CD14-positive monocyte (primary cell): ENCODE results near the gene JAK2. TPM values are rescaled to one million over a fixed set of nuclear protein-coding genes. Genes with fewer than 3 reads are reported as not detected.

Source experiments
- DNase-seq, 3 donors: peaks; one replicate each; pipeline ENCODE4 v3.0.0-alpha.2; 2011 to 2022
- H2AFZ ChIP-seq: 2 replicates; pipeline ENCODE4 v1.6.0; 2012; ENCODE audit warnings: mild to moderate bottlenecking, low read depth, low read length, inconsistent platforms; ENCODE audit not compliant: insufficient read depth, poor library complexity, severe bottlenecking
- H3K27ac ChIP-seq, 2 donors: 1 replicate in 1 of 2; 2 replicates in 1 of 2; pipeline ENCODE4 v1.5.1; 2012 to 2013; ENCODE audit warnings: low read length in 2 of 2, control low read depth in 1 of 2, inconsistent platforms in 1 of 2, low read depth in 1 of 2, mild to moderate bottlenecking in 1 of 2
- H3K27me3 ChIP-seq, 2 donors: one replicate each; pipeline versions ENCODE4 v1.6.0 to v1.6.1; 2011 to 2013; ENCODE audit warnings: low read length in 2 of 2; ENCODE audit not compliant: control insufficient read depth in 2 of 2, insufficient read depth in 2 of 2
- H3K36me3 ChIP-seq, 2 donors: replicated peaks in 1 of 2; 1 replicate in 1 of 2; 2 replicates in 1 of 2; pipeline versions ENCODE4 v1.5.1 to v1.6.1; 2012 to 2013; ENCODE audit warnings: low read length in 2 of 2, control low read depth in 1 of 2, inconsistent platforms in 1 of 2, mild to moderate bottlenecking in 1 of 2; ENCODE audit not compliant: insufficient read depth in 2 of 2, control insufficient read depth in 1 of 2
- H3K4me1 ChIP-seq, 2 donors: 1 replicate in 1 of 2; 2 replicates in 1 of 2; pipeline versions ENCODE4 v1.5.1 to v1.6.1; 2012 to 2013; ENCODE audit warnings: low read length in 2 of 2, control low read depth in 1 of 2, inconsistent platforms in 1 of 2, mild to moderate bottlenecking in 1 of 2, moderate library complexity in 1 of 2; ENCODE audit not compliant: insufficient read depth in 2 of 2, control insufficient read depth in 1 of 2
- H3K4me2 ChIP-seq: replicated peaks from 2 replicates; pipeline ENCODE3; 2012; ENCODE audit warnings: low read length, moderate library complexity, mild to moderate bottlenecking; ENCODE audit not compliant: poor library complexity, severe bottlenecking; ENCODE audit errors: extremely low read depth
- H3K4me3 ChIP-seq, 3 experiments: fragments of 200-600 bp in 1 of 3; sonication (generic) in 1 of 3; replicated peaks in 1 of 3; 1 replicate in 2 of 3; 2 replicates in 1 of 3; pipeline ENCODE4 v1.5.1; 2011 to 2013; ENCODE audit warnings: low read length in 3 of 3, mild to moderate bottlenecking in 3 of 3, control low read depth in 2 of 3, low read depth in 2 of 3, inconsistent platforms in 1 of 3, moderate library complexity in 1 of 3
- H3K79me2 ChIP-seq: 2 replicates; pipeline ENCODE4 v1.6.0; 2012; ENCODE audit warnings: mild to moderate bottlenecking, control low read depth, inconsistent platforms, low read length, moderate library complexity; ENCODE audit not compliant: insufficient read depth
- H3K9ac ChIP-seq: 2 replicates; pipeline ENCODE4 v1.6.0; 2017; ENCODE audit warnings: low read length, mild to moderate bottlenecking; ENCODE audit not compliant: insufficient read depth, poor library complexity, severe bottlenecking
- H3K9me3 ChIP-seq, 2 donors: replicated peaks in 1 of 2; 1 replicate in 1 of 2; 2 replicates in 1 of 2; pipeline versions ENCODE4 v1.5.1 to v1.6.1; 2012 to 2013; ENCODE audit warnings: low read length in 2 of 2, control low read depth in 1 of 2; ENCODE audit not compliant: control insufficient read depth in 1 of 2, insufficient read depth in 1 of 2
- H4K20me1 ChIP-seq: 2 replicates; pipeline ENCODE4 v1.6.0; 2012; ENCODE audit warnings: mild to moderate bottlenecking, low read length, control low read depth, moderate library complexity; ENCODE audit not compliant: insufficient read depth
- H3K27ac Mint-ChIP-seq, 7 donors: one replicate each; pipeline ENCODE4 v1.8.0; 2020; ENCODE audit warnings: mild to moderate bottlenecking in 7 of 7, mixed read lengths in 7 of 7, moderate library complexity in 6 of 7, inconsistent platforms in 2 of 7
- H3K27me3 Mint-ChIP-seq, 3 donors: one replicate each; pipeline ENCODE4 v1.8.0; 2021 to 2022; ENCODE audit warnings: low read depth in 3 of 3, mild to moderate bottlenecking in 3 of 3, mixed read lengths in 3 of 3, moderate library complexity in 3 of 3, inconsistent platforms in 1 of 3
- H3K36me3 Mint-ChIP-seq, 2 donors: one replicate each; pipeline ENCODE4 v1.8.0; 2020; ENCODE audit warnings: mixed read lengths in 2 of 2, inconsistent platforms in 1 of 2, mild to moderate bottlenecking in 1 of 2
- H3K4me1 Mint-ChIP-seq: one replicate; pipeline ENCODE4 v1.8.0; 2020; ENCODE audit warnings: mild to moderate bottlenecking, mixed read lengths
- H3K4me3 Mint-ChIP-seq, 2 donors: one replicate each; pipeline ENCODE4 v1.8.0; 2020; ENCODE audit warnings: mild to moderate bottlenecking in 2 of 2, mixed read lengths in 2 of 2, moderate library complexity in 1 of 2
- H3K9me3 Mint-ChIP-seq, 7 donors: one replicate each; pipeline ENCODE4 v1.8.0; 2020 to 2022; ENCODE audit warnings: mixed read lengths in 7 of 7, mild to moderate bottlenecking in 6 of 7, moderate library complexity in 6 of 7, inconsistent platforms in 2 of 7
- WGBS: methylation state at CpG from one replicate; pipeline ENCODE4 v1.1.5; 2013; ENCODE audit warnings: missing lambda C conversion rate; ENCODE audit not compliant: insufficient coverage; 5-methylcytosine and 5-hydroxymethylcytosine counted together
- intact Hi-C, 2 donors: fragments of 100-400 bp; cut with micrococcal nuclease; formaldehyde crosslinking; loops; one replicate each; pipeline versions ENCODE4 v1.15.0 to v1.15.1; 2023
- polyA plus RNA-seq, 3 donors: library from polyadenylated mRNA; depleted of rRNA in 1 of 3; unstranded in 2 of 3; stranded (reverse) in 1 of 3; fragments of 300-500 nt in 2 of 3; fragments of >200 nt in 1 of 3; fragmentation: Illumina TruSeq in 2 of 3; gene quantifications; 1 replicate in 2 of 3; 2 replicates in 1 of 3; pipeline ENCODE4 v1.2.3, GENCODE V29; 2012 to 2021
- TF ChIP-seq, protein P1 (sequence below): fragments of 200-600 bp; IDR thresholded peaks from one replicate; pipeline ENCODE4 v1.8.0; 2022; ENCODE audit warnings: antibody characterized with exemption, mild to moderate bottlenecking

The JAK2 gene
- polyA plus RNA-seq, 3 donors = 23.5 to 34.7 (median 33.0) TPM

DNA sequence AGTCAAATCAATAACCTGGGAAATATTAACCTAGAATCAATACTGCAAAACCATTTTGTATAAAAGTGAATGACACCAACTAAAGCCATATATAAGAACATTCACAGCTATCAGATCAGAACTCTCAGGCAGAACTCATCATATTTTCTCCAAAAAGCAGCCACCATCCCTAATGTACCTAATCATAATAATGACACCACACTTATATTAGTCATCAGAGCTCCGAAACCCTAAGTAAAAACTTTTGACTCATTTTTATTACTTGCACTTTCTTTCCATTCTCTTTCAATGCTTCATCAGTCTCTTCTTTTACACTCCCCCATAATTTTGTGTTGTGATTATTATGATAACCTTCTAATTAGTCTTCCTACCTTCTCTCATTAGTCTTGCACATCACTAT, 155.1 kb downstream of the JAK2 start:
- Histone ChIP-seq H3K4me2 (no peak overlapping the region), H3K9me3 (peaks cover 6 to 54% of the 10 kb centered on the region in 2 donors), H3K4me3 (no peak overlapping the region), H3K4me1 (no peaks in the 10 kb centered on the region), H3K79me2 (no peaks in the 10 kb centered on the region), H2AFZ (no peak overlapping the region), H3K27ac (no peak overlapping the region), H4K20me1 (no peaks in the 10 kb centered on the region), H3K9ac (no peak overlapping the region), H3K27me3 (no peaks in the 10 kb centered on the region), H3K36me3 (peaks cover 15 to 29% of the 10 kb centered on the region in 2 donors)
- H3K4me3 Mint-ChIP-seq = no peak overlapping the region
- H3K9me3 Mint-ChIP-seq = peaks cover 26 to 62% (median 42%) of the 10 kb centered on the region in 7 donors
- no peaks in the 10 kb centered on the region for H3K4me1 Mint-ChIP-seq
- H3K27ac Mint-ChIP-seq = no peak overlapping the region
- no peaks in the 10 kb centered on the region for H3K27me3 Mint-ChIP-seq
- TF ChIP-seq, protein P1, sequence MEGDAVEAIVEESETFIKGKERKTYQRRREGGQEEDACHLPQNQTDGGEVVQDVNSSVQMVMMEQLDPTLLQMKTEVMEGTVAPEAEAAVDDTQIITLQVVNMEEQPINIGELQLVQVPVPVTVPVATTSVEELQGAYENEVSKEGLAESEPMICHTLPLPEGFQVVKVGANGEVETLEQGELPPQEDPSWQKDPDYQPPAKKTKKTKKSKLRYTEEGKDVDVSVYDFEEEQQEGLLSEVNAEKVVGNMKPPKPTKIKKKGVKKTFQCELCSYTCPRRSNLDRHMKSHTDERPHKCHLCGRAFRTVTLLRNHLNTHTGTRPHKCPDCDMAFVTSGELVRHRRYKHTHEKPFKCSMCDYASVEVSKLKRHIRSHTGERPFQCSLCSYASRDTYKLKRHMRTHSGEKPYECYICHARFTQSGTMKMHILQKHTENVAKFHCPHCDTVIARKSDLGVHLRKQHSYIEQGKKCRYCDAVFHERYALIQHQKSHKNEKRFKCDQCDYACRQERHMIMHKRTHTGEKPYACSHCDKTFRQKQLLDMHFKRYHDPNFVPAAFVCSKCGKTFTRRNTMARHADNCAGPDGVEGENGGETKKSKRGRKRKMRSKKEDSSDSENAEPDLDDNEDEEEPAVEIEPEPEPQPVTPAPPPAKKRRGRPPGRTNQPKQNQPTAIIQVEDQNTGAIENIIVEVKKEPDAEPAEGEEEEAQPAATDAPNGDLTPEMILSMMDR = no peak
- WGBS = no CpG with 5 or more reads among the region's 1 CpG
- H3K36me3 Mint-ChIP-seq = peaks cover 40 to 47% of the 10 kb centered on the region in 2 donors
- DNase-seq = no peak
- intact Hi-C loops = no loop called here

DNA sequence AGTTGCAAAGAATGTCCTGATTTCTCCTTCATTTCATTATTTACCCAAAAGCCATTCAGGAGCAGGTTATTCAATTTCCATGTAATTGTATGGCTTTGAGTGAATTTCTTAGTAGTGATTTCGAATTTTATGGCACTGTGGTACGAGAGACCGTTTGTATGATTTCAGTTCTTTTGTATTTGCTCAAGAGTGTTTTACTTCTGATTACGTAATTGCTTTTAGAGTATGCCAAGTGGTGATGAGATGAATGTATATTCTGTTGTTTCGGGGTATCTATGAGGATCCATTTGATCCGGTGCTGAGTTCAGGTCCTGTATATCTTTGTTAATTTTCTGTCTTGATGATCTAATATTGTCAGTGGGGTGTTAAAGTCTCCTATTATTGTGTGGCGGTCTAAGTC, 159.1 kb downstream of the JAK2 start:
- TF ChIP-seq, protein P1 = no peak
- WGBS = 96% methylated on average over 6 of the region's 7 CpGs
- H3K27me3 Mint-ChIP-seq = peaks cover 0 to 2% (median 0%) of the 10 kb centered on the region in 3 donors
- Histone ChIP-seq H3K27ac (no peak overlapping the region), H3K4me3 (no peak overlapping the region), H3K9me3 (peaks cover 30 to 66% of the 10 kb centered on the region in 2 donors), H3K4me1 (no peaks in the 10 kb centered on the region), H4K20me1 (no peaks in the 10 kb centered on the region), H3K9ac (no peak overlapping the region), H2AFZ (no peak overlapping the region), H3K36me3 (peaks cover 50 to 70% of the 10 kb centered on the region in 2 donors), H3K4me2 (no peak overlapping the region), H3K79me2 (no peaks in the 10 kb centered on the region), H3K27me3 (no peaks in the 10 kb centered on the region)
- H3K9me3 Mint-ChIP-seq = peaks cover 30 to 58% (median 44%) of the 10 kb centered on the region in 7 donors
- no peak overlapping the region for H3K27ac Mint-ChIP-seq
- no peak overlapping the region for H3K4me3 Mint-ChIP-seq
- H3K36me3 Mint-ChIP-seq = peaks cover 78 to 87% of the 10 kb centered on the region in 2 donors
- intact Hi-C loops = no loop called here
- H3K4me1 Mint-ChIP-seq = no peaks in the 10 kb centered on the region
- no peak for DNase-seq
